Large intestine (tissue), 3 donors: ENCODE measurements around the gene DISC1. TPM values are rescaled to one million over a fixed set of nuclear protein-coding genes. Genes with fewer than 3 reads are reported as not detected.
A peak's percentile ranks its signal among the peaks of the same experiment; 100 is the strongest.

Source experiments
- DNase-seq, 2 donors: peaks; one replicate each; pipeline versions ENCODE4 v3.0.0 to v3.0.0-alpha.2; 2013
- H3K27ac ChIP-seq: one replicate; pipeline ENCODE4 v1.5.1; 2013; ENCODE audit warnings: low read length
- H3K27me3 ChIP-seq: 2 replicates; pipeline ENCODE4 v1.6.1; 2013; ENCODE audit warnings: low read length; ENCODE audit not compliant: control insufficient read depth, insufficient read depth
- H3K36me3 ChIP-seq: 2 replicates; pipeline ENCODE4 v1.6.1; 2013; ENCODE audit warnings: low read length; ENCODE audit not compliant: control insufficient read depth, insufficient read depth
- H3K4me1 ChIP-seq: one replicate; pipeline ENCODE4 v1.6.1; 2013; ENCODE audit warnings: low read length; ENCODE audit not compliant: control insufficient read depth, insufficient read depth
- H3K4me3 ChIP-seq: one replicate; pipeline ENCODE4 v1.5.1; 2013; ENCODE audit warnings: low read length
- H3K9me3 ChIP-seq: one replicate; pipeline ENCODE4 v1.6.1; 2013; ENCODE audit warnings: mild to moderate bottlenecking, low read depth, low read length, moderate library complexity; ENCODE audit not compliant: control insufficient read depth
- WGBS: methylation state at CpG from one replicate; pipeline ENCODE4 v1.1.5; 2013; ENCODE audit warnings: low lambda C conversion rate; ENCODE audit not compliant: insufficient coverage; 5-methylcytosine and 5-hydroxymethylcytosine counted together
- polyA plus RNA-seq: library from polyadenylated mRNA; unstranded; fragments of 120-200 nt; gene quantifications from one replicate; pipeline ENCODE4 v1.2.1, GENCODE V29; 2013

Gene DISC1
- polyA plus RNA-seq, 1 donor = 2.4 TPM

- no CpG with 5 or more reads among the region's 2 CpGs for WGBS
- Histone ChIP-seq H3K4me3 (no peak overlapping the region), H3K9me3 (no peaks in the 10 kb centered on the region), H3K27ac (no peak overlapping the region), H3K4me1 (no peaks in the 10 kb centered on the region), H3K27me3 (no peaks in the 10 kb centered on the region), H3K36me3 (no peaks in the 10 kb centered on the region)
- no peak for DNase-seq
Measured at GRCh38 chr1:231926933-231927332, 300.3 kb downstream of the DISC1 start.

- DNase-seq = no peak
- no peaks in the 10 kb centered on the region for H3K9me3 ChIP-seq
- no peak overlapping the region for H3K27ac ChIP-seq
- no peaks in the 10 kb centered on the region for H3K27me3 ChIP-seq
- 100% methylated on average over 2 of the region's 7 CpGs for WGBS
- no peaks in the 10 kb centered on the region for H3K36me3 ChIP-seq
- no peaks in the 10 kb centered on the region for H3K4me1 ChIP-seq
- no peak overlapping the region for H3K4me3 ChIP-seq
Measured at GRCh38 chr1:231927431-231927830, 300.8 kb downstream of the DISC1 start.

- Histone ChIP-seq H3K4me3 (no peak overlapping the region), H3K27ac (no peak overlapping the region), H3K36me3 (no peaks in the 10 kb centered on the region), H3K9me3 (no peaks in the 10 kb centered on the region), H3K27me3 (no peaks in the 10 kb centered on the region), H3K4me1 (peaks cover 3% of the 10 kb centered on the region)
- DNase-seq = no peak
- no CpG with 5 or more reads among the region's 8 CpGs for WGBS
Measured at GRCh38 chr1:231929311-231929710, 302.7 kb downstream of the DISC1 start.

GRCh38 chr1:231930257-231930947 is 303.8 kb downstream of the DISC1 start:
- Histone ChIP-seq H3K4me1 (peaks cover 7% of the 10 kb centered on the region), H3K36me3 (no peaks in the 10 kb centered on the region), H3K27me3 (no peaks in the 10 kb centered on the region), H3K9me3 (no peaks in the 10 kb centered on the region), H3K4me3 (no peak overlapping the region), H3K27ac (no peak overlapping the region)
- 79% methylated on average over 4 of the region's 7 CpGs for WGBS
- no peak for DNase-seq

- no CpG with 5 or more reads among the region's 4 CpGs for WGBS
- Histone ChIP-seq H3K36me3 (no peaks in the 10 kb centered on the region), H3K4me3 (no peak overlapping the region), H3K4me1 (peaks cover 7% of the 10 kb centered on the region), H3K27me3 (no peaks in the 10 kb centered on the region), H3K27ac (no peak overlapping the region), H3K9me3 (no peaks in the 10 kb centered on the region)
- no peak for DNase-seq
Measured at GRCh38 chr1:231931146-231931545, 304.6 kb downstream of the DISC1 start.

GRCh38 chr1:231931846-231932454 is 305.4 kb downstream of the DISC1 start:
- Histone ChIP-seq H3K4me1 (peaks cover 7% of the 10 kb centered on the region), H3K27ac (no peak overlapping the region), H3K27me3 (no peaks in the 10 kb centered on the region), H3K4me3 (no peak overlapping the region), H3K9me3 (no peaks in the 10 kb centered on the region), H3K36me3 (no peaks in the 10 kb centered on the region)
- WGBS = no CpG with 5 or more reads among the region's 4 CpGs
- no peak for DNase-seq

GRCh38 chr1:231933711-231934626 is 307.4 kb downstream of the DISC1 start:
- Histone ChIP-seq H3K27ac (no peak overlapping the region), H3K36me3 (no peaks in the 10 kb centered on the region), H3K9me3 (peaks cover 2% of the 10 kb centered on the region), H3K27me3 (no peaks in the 10 kb centered on the region), H3K4me1 (peaks cover 7% of the 10 kb centered on the region), H3K4me3 (no peak overlapping the region)
- 80% methylated on average over 2 of the region's 15 CpGs for WGBS
- DNase-seq = peak in 1 of 2 donors; percentile 39

GRCh38 chr1:231934797-231935196 is 308.2 kb downstream of the DISC1 start:
- H3K9me3 ChIP-seq = peaks cover 2% of the 10 kb centered on the region
- H3K27ac ChIP-seq = no peak overlapping the region
- H3K27me3 ChIP-seq = no peaks in the 10 kb centered on the region
- peak in 1 of 2 donors; percentile 57 for DNase-seq
- no peak overlapping the region for H3K4me3 ChIP-seq
- H3K4me1 ChIP-seq = peaks cover 7% of the 10 kb centered on the region
- no CpG with 5 or more reads among the region's 5 CpGs for WGBS
- no peaks in the 10 kb centered on the region for H3K36me3 ChIP-seq

- no peak for DNase-seq
- Histone ChIP-seq H3K4me1 (peaks cover 7% of the 10 kb centered on the region), H3K27ac (no peak overlapping the region), H3K36me3 (no peaks in the 10 kb centered on the region), H3K4me3 (no peak overlapping the region), H3K27me3 (no peaks in the 10 kb centered on the region), H3K9me3 (peaks cover 2% of the 10 kb centered on the region)
- 100% methylated on average over 1 of the region's 7 CpGs for WGBS
Measured at GRCh38 chr1:231935856-231936255, 309.3 kb downstream of the DISC1 start.

- no peaks in the 10 kb centered on the region for H3K36me3 ChIP-seq
- no peak overlapping the region for H3K27ac ChIP-seq
- DNase-seq = no peak
- no peaks in the 10 kb centered on the region for H3K27me3 ChIP-seq
- H3K4me1 ChIP-seq = peaks cover 7% of the 10 kb centered on the region
- H3K4me3 ChIP-seq = no peak overlapping the region
- peaks cover 2% of the 10 kb centered on the region for H3K9me3 ChIP-seq
- WGBS = 13% methylated on average over 1 of the region's 9 CpGs
Measured at GRCh38 chr1:231936983-231937775, 310.6 kb downstream of the DISC1 start.
